CD4-positive, alpha-beta memory T cell (primary cell): ENCODE measurements around the gene IQCK. TPM values are rescaled to one million over a fixed set of nuclear protein-coding genes. Genes with fewer than 3 reads are reported as not detected.

Experiments used
- CTCF ChIA-PET: fragments of 350-600 bp; sonication (Branson Sonifier 250); formaldehyde crosslinking; loops from one replicate; lab custom pipeline; 2021; ENCODE audit warnings: inconsistent platforms; ENCODE audit not compliant: partially characterized antibody; lab: Charles Lee
- POLR2A ChIA-PET: fragments of 350-600 bp; sonication (Branson Sonifier 250); formaldehyde crosslinking; loops from one replicate; lab custom pipeline; 2021; ENCODE audit not compliant: partially characterized antibody; lab: Charles Lee
- DNase-seq, 5 donors: peaks; one replicate each; pipeline versions ENCODE4 v3.0.0 to v3.0.0-alpha.2; 2020 to 2022; ENCODE audit warnings: mixed read lengths in 1 of 5
- H3K27ac ChIP-seq: one replicate; pipeline ENCODE4 v1.7.0; 2013; ENCODE audit warnings: low read depth, low read length
- H3K27me3 ChIP-seq: 2 replicates; pipeline ENCODE4 v1.7.0; 2013; ENCODE audit warnings: mild to moderate bottlenecking, low read length, moderate library complexity; ENCODE audit not compliant: insufficient read depth
- H3K36me3 ChIP-seq: 2 replicates; pipeline ENCODE4 v1.7.0; 2013; ENCODE audit warnings: mild to moderate bottlenecking, low read length, moderate library complexity; ENCODE audit not compliant: insufficient read depth
- H3K4me1 ChIP-seq: 2 replicates; pipeline ENCODE4 v1.7.0; 2013; ENCODE audit warnings: mild to moderate bottlenecking, low read length, moderate library complexity; ENCODE audit not compliant: insufficient read depth
- H3K4me3 ChIP-seq, 2 donors: one replicate each; pipeline ENCODE4 v1.7.0; 2013; ENCODE audit warnings: low read length in 2 of 2, mild to moderate bottlenecking in 1 of 2
- H3K9me3 ChIP-seq, 2 donors: one replicate each; pipeline ENCODE4 v1.7.0; 2013; ENCODE audit warnings: low read length in 2 of 2, control low read depth in 1 of 2; ENCODE audit not compliant: control insufficient read depth in 1 of 2
- H3K27ac Mint-ChIP-seq, 7 donors: one replicate each; pipeline ENCODE4 v1.8.0; 2020 to 2021; ENCODE audit warnings: mixed read lengths in 7 of 7, mild to moderate bottlenecking in 6 of 7, inconsistent platforms in 3 of 7, moderate library complexity in 3 of 7
- H3K27me3 Mint-ChIP-seq, 2 donors: one replicate each; pipeline ENCODE4 v1.8.0; 2020 to 2021; ENCODE audit warnings: mixed read lengths in 2 of 2
- H3K36me3 Mint-ChIP-seq, 2 donors: one replicate each; pipeline ENCODE4 v1.8.0; 2020 to 2021; ENCODE audit warnings: mixed read lengths in 2 of 2, inconsistent platforms in 1 of 2, mild to moderate bottlenecking in 1 of 2
- H3K4me1 Mint-ChIP-seq, 4 donors: one replicate each; pipeline ENCODE4 v1.8.0; 2020 to 2021; ENCODE audit warnings: mixed read lengths in 4 of 4, mild to moderate bottlenecking in 1 of 4
- H3K4me3 Mint-ChIP-seq, 8 donors: one replicate each; pipeline ENCODE4 v1.8.0; 2020 to 2021; ENCODE audit warnings: mixed read lengths in 8 of 8, mild to moderate bottlenecking in 7 of 8, moderate library complexity in 6 of 8, inconsistent platforms in 3 of 8
- H3K9me3 Mint-ChIP-seq, 8 donors: one replicate each; pipeline ENCODE4 v1.8.0; 2020 to 2021; ENCODE audit warnings: mixed read lengths in 8 of 8, mild to moderate bottlenecking in 5 of 8, inconsistent platforms in 3 of 8, moderate library complexity in 1 of 8
- intact Hi-C: fragments of 100-400 bp; cut with micrococcal nuclease; formaldehyde crosslinking; loops from one replicate; pipeline ENCODE4 v1.15.1; 2023
- polyA plus RNA-seq, 2 donors: library from polyadenylated mRNA; unstranded; fragments of 300-500 nt; fragmentation: Illumina TruSeq; gene quantifications; one replicate each; pipeline ENCODE4 v1.2.3, GENCODE V29; 2021
- total RNA-seq, 2 experiments: library from RNA; stranded (reverse); gene quantifications; one replicate each; pipeline ENCODE4 v1.2.3, GENCODE V29; 2021

The IQCK gene
- total and polyA plus RNA-seq, 4 experiments from 2014 or later = 1.3 to 4.1 (median 2.4) TPM

DNA sequence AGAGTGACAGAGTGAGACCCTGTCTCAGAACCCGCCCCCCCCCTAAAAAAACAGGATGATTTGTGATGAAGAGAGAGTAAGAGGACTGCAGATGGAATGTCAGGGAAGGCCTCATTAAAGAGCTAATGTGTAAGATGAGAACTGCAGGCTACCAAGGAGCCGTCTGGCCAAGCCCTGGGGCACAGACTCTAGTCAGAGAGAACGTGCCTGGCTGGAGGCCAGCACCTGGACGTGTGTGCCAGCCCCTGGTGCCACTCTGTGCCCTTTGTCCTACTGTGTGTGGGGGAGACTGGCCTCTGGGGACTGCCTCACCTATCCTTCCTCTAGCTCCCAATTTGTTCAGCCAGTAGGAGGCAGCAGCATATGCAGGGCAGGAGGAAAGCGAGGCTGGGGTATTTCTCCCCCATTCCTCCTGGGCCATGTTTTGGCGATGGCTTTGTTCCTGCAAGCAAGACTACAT, 37.2 kb upstream of the IQCK start:
- DNase-seq = no peak
- ChIA-PET POLR2A (no interaction called here), CTCF (no interaction called here)
- Mint-ChIP-seq H3K4me3 (no peak overlapping the region), H3K9me3 (peaks cover 0 to 14% (median 4%) of the 10 kb centered on the region in 8 donors), H3K4me1 (peaks cover 0 to 3% (median 0%) of the 10 kb centered on the region in 4 donors), H3K27ac (peak overlapping the region in 1 of 7 donors; percentile 49), H3K36me3 (peaks cover 59% of the 10 kb centered on the region in 2 donors), H3K27me3 (no peaks in the 10 kb centered on the region)
- peaks cover 9% of the 10 kb centered on the region for H3K36me3 ChIP-seq
- H3K27me3 ChIP-seq = no peaks in the 10 kb centered on the region
- intact Hi-C loops = no loop called here
- H3K9me3 ChIP-seq = no peaks in the 10 kb centered on the region
- no peaks in the 10 kb centered on the region for H3K4me1 ChIP-seq
- H3K27ac ChIP-seq = no peak overlapping the region
- no peak overlapping the region for H3K4me3 ChIP-seq

DNA sequence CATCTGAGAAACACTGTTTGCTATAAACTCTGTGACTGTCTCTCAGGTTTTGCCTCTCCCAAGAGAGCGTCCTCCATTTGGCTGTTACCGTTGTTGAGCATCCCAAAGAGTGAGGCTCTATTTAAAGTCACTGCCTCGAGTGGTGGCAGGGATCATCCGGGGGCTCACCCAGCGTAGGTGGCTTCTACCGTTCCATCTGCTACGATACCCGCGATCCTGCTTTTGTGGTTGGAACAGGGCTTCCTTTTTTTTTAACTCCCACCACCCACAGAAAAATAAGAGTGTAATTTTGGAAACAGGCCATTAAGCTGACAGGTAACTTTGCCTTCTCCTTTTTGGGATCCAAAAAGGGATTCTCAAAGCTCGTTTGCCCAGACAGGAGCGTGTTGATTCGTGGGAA, 36.4 kb upstream of the IQCK start:
- H3K4me3 Mint-ChIP-seq = no peak overlapping the region
- no peaks in the 10 kb centered on the region for H3K4me1 ChIP-seq
- H3K27ac ChIP-seq = no peak overlapping the region
- H3K9me3 ChIP-seq = no peaks in the 10 kb centered on the region
- H3K9me3 Mint-ChIP-seq = peaks cover 0 to 14% (median 4%) of the 10 kb centered on the region in 8 donors
- H3K36me3 ChIP-seq = peaks cover 9% of the 10 kb centered on the region
- peak overlapping the region in 1 of 7 donors; percentile 65 for H3K27ac Mint-ChIP-seq
- CTCF ChIA-PET = no interaction called here
- no peak for DNase-seq
- H3K27me3 Mint-ChIP-seq = no peaks in the 10 kb centered on the region
- H3K4me1 Mint-ChIP-seq = peaks cover 0 to 2% (median 0%) of the 10 kb centered on the region in 4 donors
- H3K27me3 ChIP-seq = no peaks in the 10 kb centered on the region
- intact Hi-C loops = no loop called here
- POLR2A ChIA-PET = no interaction called here
- H3K4me3 ChIP-seq = no peak overlapping the region
- peaks cover 55 to 60% of the 10 kb centered on the region in 2 donors for H3K36me3 Mint-ChIP-seq

DNA sequence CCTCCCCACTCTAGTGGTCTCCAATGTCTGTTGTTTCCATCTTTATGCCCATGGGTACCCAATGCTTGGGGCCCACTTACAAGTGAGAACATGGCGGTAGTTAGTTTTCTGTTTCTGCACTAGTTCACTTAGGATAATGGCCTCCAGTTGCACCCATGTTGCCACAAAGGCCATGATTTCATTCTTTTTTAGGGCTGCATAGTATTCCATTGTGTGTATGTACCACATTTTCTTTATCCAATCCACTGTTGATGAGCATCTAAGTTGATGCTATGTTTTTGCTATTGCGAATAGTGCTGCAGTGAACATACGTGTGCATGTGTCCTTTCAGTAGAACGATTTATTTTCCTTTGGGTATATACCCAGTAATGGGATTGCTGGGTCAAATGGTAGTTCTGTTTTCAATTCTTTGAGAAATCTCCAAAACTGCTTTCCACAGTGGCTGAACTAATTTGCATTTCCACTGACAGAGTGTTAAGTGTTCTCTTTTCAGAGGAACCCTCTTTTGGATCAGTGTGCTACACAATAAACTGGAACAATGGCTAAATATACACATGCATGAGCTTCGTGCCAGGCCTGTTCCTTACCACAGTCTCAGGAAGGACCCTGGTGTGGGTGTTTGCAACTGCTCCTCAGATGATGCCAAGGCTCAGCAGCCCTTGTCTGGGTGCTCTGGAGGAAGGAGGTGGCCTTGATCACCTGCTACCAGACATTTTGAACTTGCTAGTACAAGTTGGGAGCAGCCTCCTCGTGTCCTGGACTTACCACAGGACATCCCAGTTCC, 34.4 kb upstream of the IQCK start:
- no peak overlapping the region for H3K4me3 Mint-ChIP-seq

DNA sequence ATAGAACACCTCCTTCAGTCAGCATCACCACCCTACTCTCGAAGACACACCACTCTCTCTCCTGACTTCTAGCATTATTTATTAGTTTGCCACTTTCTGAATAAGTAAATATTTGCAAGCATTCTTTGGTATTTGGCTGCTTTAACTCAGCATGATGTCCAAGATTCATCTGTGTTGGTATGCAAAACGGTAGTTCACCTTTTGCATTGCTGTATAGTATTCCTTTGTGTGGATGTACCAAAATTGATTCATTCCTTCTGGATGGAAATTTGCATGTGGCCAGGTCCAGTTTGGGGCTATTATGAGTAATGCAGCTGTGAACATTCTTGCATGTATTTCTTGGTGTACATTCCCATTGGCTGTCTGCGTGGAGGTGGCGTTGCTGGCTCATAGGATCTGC, 32.9 kb upstream of the IQCK start:
- H3K27ac ChIP-seq = no peak overlapping the region
- H3K36me3 ChIP-seq = peaks cover 9% of the 10 kb centered on the region
- ChIA-PET POLR2A (no interaction called here), CTCF (interaction anchor here (1.1 kb wide), 1 partner anchor 11 kb away, joined by 3 read pairs; no protein-coding TSS in a partner anchor)
- peaks cover 16 to 29% (median 21%) of the 10 kb centered on the region in 4 donors for H3K4me1 Mint-ChIP-seq
- no peak overlapping the region for H3K4me3 Mint-ChIP-seq
- no peak overlapping the region for H3K4me3 ChIP-seq
- H3K27ac Mint-ChIP-seq = peak overlapping the region in 2 of 7 donors; percentile 4 to 50
- peaks cover 20% of the 10 kb centered on the region for H3K4me1 ChIP-seq
- H3K27me3 Mint-ChIP-seq = no peaks in the 10 kb centered on the region
- intact Hi-C loops = no loop called here
- H3K9me3 ChIP-seq = no peaks in the 10 kb centered on the region
- DNase-seq = no peak
- H3K27me3 ChIP-seq = no peaks in the 10 kb centered on the region
- peaks cover 0 to 14% (median 4%) of the 10 kb centered on the region in 8 donors for H3K9me3 Mint-ChIP-seq
- peaks cover 57 to 58% of the 10 kb centered on the region in 2 donors for H3K36me3 Mint-ChIP-seq

More for the DNA sequence above, 34.4 kb upstream of the IQCK start:
- Mint-ChIP-seq H3K27ac (no peak overlapping the region), H3K36me3 (peaks cover 60% of the 10 kb centered on the region in 2 donors), H3K27me3 (no peaks in the 10 kb centered on the region), H3K4me1 (peaks cover 7 to 15% (median 8%) of the 10 kb centered on the region in 4 donors), H3K9me3 (peaks cover 0 to 14% (median 4%) of the 10 kb centered on the region in 8 donors)
- peaks cover 8% of the 10 kb centered on the region for H3K4me1 ChIP-seq
- no peak overlapping the region for H3K4me3 ChIP-seq
- ChIA-PET POLR2A (no interaction called here), CTCF (interaction anchor here (1.1 kb wide), 1 partner anchor 10 kb away, joined by 3 read pairs; no protein-coding TSS in a partner anchor)
- no peaks in the 10 kb centered on the region for H3K9me3 ChIP-seq
- no peak for DNase-seq
- no peaks in the 10 kb centered on the region for H3K27me3 ChIP-seq
- intact Hi-C loops = no loop called here
- H3K36me3 ChIP-seq = peaks cover 9% of the 10 kb centered on the region
- H3K27ac ChIP-seq = no peak overlapping the region

DNA sequence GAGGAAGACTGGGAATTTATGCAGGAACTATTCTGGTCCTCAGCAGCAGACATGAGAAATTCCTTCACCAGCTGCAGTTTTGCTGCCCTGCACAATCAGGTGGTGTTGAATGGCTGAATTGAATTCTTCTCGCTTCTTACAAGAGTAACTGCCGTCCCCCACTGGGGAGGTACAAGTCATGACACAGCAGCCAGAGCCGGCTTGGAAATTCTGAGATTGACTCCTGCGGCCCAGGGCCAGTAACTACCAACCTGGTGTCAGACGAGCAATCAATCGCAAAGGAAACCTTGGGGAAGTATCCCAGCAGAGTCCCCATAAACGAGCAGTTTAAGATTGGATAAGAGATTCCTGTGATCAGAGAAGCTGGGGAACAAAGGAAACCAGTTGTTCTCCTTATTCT, 30.8 kb upstream of the IQCK start:
- ChIA-PET POLR2A (no interaction called here), CTCF (interaction anchor here (0.5 kb wide), 1 partner anchor 93 kb away, joined by 5 read pairs; no protein-coding TSS in a partner anchor)
- H3K9me3 ChIP-seq = no peaks in the 10 kb centered on the region
- H3K4me1 ChIP-seq = peaks cover 23% of the 10 kb centered on the region
- H3K4me1 Mint-ChIP-seq = peaks cover 20 to 40% (median 23%) of the 10 kb centered on the region in 4 donors
- peak overlapping the region in 4 of 7 donors; percentile 23 to 78 (median 59) for H3K27ac Mint-ChIP-seq
- no peak overlapping the region for H3K27ac ChIP-seq
- H3K9me3 Mint-ChIP-seq = peaks cover 0 to 14% (median 4%) of the 10 kb centered on the region in 8 donors
- intact Hi-C loops = no loop called here
- no peaks in the 10 kb centered on the region for H3K27me3 ChIP-seq
- H3K27me3 Mint-ChIP-seq = no peaks in the 10 kb centered on the region
- no peak overlapping the region for H3K4me3 ChIP-seq
- H3K4me3 Mint-ChIP-seq = no peak overlapping the region
- peaks cover 52 to 55% of the 10 kb centered on the region in 2 donors for H3K36me3 Mint-ChIP-seq
- peaks cover 13% of the 10 kb centered on the region for H3K36me3 ChIP-seq
- no peak for DNase-seq

DNA sequence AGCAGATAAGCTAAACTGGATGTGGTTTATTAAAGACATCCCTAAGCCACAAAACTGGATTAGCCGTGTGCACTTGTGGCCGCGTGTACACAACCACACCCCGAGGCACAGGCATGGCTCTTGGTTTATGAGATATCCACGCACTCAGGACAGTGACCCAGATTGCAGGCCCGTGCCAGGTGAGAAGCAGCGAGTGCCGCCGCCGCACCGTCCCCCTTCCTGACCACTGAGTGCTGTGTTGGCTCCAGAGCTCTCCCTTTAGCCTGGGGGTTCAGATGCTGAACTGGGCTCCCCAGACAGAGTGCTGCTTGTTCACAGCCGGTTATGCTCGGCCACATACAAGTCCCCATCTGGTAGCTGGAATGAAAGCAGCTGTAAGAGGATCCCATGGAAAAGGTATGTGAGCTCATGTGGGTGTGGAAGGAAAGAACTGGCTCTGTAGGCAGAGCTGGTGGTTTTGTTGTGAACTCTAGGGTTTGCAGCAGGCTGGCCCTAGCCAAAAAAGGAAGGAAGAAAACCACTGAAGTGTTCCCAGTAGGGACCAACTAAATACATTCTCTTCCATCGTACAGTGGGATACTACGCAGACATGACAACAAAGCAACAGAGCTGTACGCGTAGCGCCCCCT, 29.6 kb upstream of the IQCK start:
- CTCF ChIA-PET = interaction anchor here (0.5 kb wide), 1 partner anchor 419 kb away, joined by 3 read pairs; no protein-coding TSS in a partner anchor
- peaks cover 43 to 49% of the 10 kb centered on the region in 2 donors for H3K36me3 Mint-ChIP-seq
- Histone ChIP-seq H3K27me3 (no peaks in the 10 kb centered on the region), H3K4me1 (peaks cover 23% of the 10 kb centered on the region), H3K9me3 (no peaks in the 10 kb centered on the region), H3K27ac (no peak overlapping the region), H3K4me3 (no peak overlapping the region), H3K36me3 (peaks cover 10% of the 10 kb centered on the region)
- POLR2A ChIA-PET = interaction anchor here (1.1 to 1.3 kb wide), 2 partner anchors 11 to 29 kb away, joined by 3 to 4 read pairs; partner anchors contain the start of genes IQCK and KNOP1
- peaks cover 0 to 11% (median 4%) of the 10 kb centered on the region in 8 donors for H3K9me3 Mint-ChIP-seq
- no peaks in the 10 kb centered on the region for H3K27me3 Mint-ChIP-seq
- intact Hi-C loops = no loop called here
- peak overlapping the region in 2 of 7 donors; percentile 42 to 50 for H3K27ac Mint-ChIP-seq
- H3K4me1 Mint-ChIP-seq = peaks cover 22 to 47% (median 24%) of the 10 kb centered on the region in 4 donors
- DNase-seq = peak in 1 of 5 donors; percentile 3
- H3K4me3 Mint-ChIP-seq = peak overlapping the region in 4 of 8 donors; percentile 2 to 45 (median 23)
